ENCODE data around the gene HERPUD1. TPM values are rescaled to one million over a fixed set of nuclear protein-coding genes. Genes with fewer than 3 reads are reported as not detected.

Gene HERPUD1
- total RNA-seq, 1 donor from 2014 or later = 16.1 TPM

GRCh38 chr16:56941856-56942331 is 10.0 kb downstream of the HERPUD1 start:
- H3K27me3 Mint-ChIP-seq (ENCODE audit: insufficient read depth, low read depth) = peaks cover 3% of the 10 kb centered on the region
- DNase-seq (ENCODE audit: low spot score) = no peak
- Histone ChIP-seq H3K27me3 (no peaks in the 10 kb centered on the region), H2AFZ (replicated peaks) (no peak overlapping the region), H3F3A (ENCODE audit: low read depth) (no peaks in the 10 kb centered on the region), H3K27ac (no peak overlapping the region), H3K4me1 (no peaks in the 10 kb centered on the region), H3K36me3 (no peaks in the 10 kb centered on the region), H3K4me3 (no peak overlapping the region), H3K9me3 (ENCODE audit: low read depth) (no peaks in the 10 kb centered on the region), H3K79me2 (ENCODE audit: low read depth) (no peaks in the 10 kb centered on the region), H3K4me2 (no peak overlapping the region), H3K9ac (no peak overlapping the region), H4K20me1 (ENCODE audit: low read depth) (no peaks in the 10 kb centered on the region)
- H3K9me3 Mint-ChIP-seq = no peaks in the 10 kb centered on the region
- no peak for TF ChIP-seq EZH2 (IDR thresholded peaks at IDR 0.05)
- TF ChIP-seq CTCF (IDR thresholded peaks at IDR 0.05) = no peak
- TF ChIP-seq EZH2phosphoT487 (IDR thresholded peaks at IDR 0.05) = no peak
- peaks cover 35% of the 10 kb centered on the region for H3K36me3 Mint-ChIP-seq
- no peak overlapping the region for H3K4me3 Mint-ChIP-seq
- peaks cover 3% of the 10 kb centered on the region for H3K4me1 Mint-ChIP-seq
- H3K27ac Mint-ChIP-seq = no peak overlapping the region

- no peak overlapping the region for H3K27ac Mint-ChIP-seq
- Histone ChIP-seq H3K4me1 (no peaks in the 10 kb centered on the region), H3K27ac (no peak overlapping the region), H3K79me2 (ENCODE audit: low read depth) (no peaks in the 10 kb centered on the region), H4K20me1 (ENCODE audit: low read depth) (no peaks in the 10 kb centered on the region), H3F3A (ENCODE audit: low read depth) (no peaks in the 10 kb centered on the region), H3K4me3 (no peak overlapping the region), H2AFZ (replicated peaks) (no peak overlapping the region), H3K27me3 (no peaks in the 10 kb centered on the region), H3K9ac (no peak overlapping the region), H3K4me2 (no peak overlapping the region), H3K9me3 (ENCODE audit: low read depth) (no peaks in the 10 kb centered on the region), H3K36me3 (no peaks in the 10 kb centered on the region)
- H3K36me3 Mint-ChIP-seq = peaks cover 24% of the 10 kb centered on the region
- no peak for DNase-seq (ENCODE audit: low spot score)
- TF ChIP-seq EZH2phosphoT487 (IDR thresholded peaks at IDR 0.05) (no peak), CTCF (IDR thresholded peaks at IDR 0.05) (no peak), EZH2 (IDR thresholded peaks at IDR 0.05) (no peak)
- no peak overlapping the region for H3K4me3 Mint-ChIP-seq
- no peaks in the 10 kb centered on the region for H3K9me3 Mint-ChIP-seq
- peaks cover 4% of the 10 kb centered on the region for H3K27me3 Mint-ChIP-seq (ENCODE audit: insufficient read depth, low read depth)
- peaks cover 6% of the 10 kb centered on the region for H3K4me1 Mint-ChIP-seq
Measured at GRCh38 chr16:56943761-56944375, 11.9 kb downstream of the HERPUD1 start.

GRCh38 chr16:56944954-56945839 is 13.3 kb downstream of the HERPUD1 start:
- no peaks in the 10 kb centered on the region for H3F3A ChIP-seq (ENCODE audit: low read depth)
- H3K4me2 ChIP-seq = no peak overlapping the region
- H3K27ac ChIP-seq = no peak overlapping the region
- no peaks in the 10 kb centered on the region for H4K20me1 ChIP-seq (ENCODE audit: low read depth)
- no peak overlapping the region for H3K4me3 Mint-ChIP-seq
- no peak overlapping the region for H2AFZ ChIP-seq (replicated peaks)
- TF ChIP-seq EZH2 (IDR thresholded peaks at IDR 0.05) = no peak
- TF ChIP-seq CTCF (IDR thresholded peaks at IDR 0.05) = no peak
- TF ChIP-seq EZH2phosphoT487 (IDR thresholded peaks at IDR 0.05) = no peak
- H3K9me3 Mint-ChIP-seq = no peaks in the 10 kb centered on the region
- H3K36me3 ChIP-seq = no peaks in the 10 kb centered on the region
- H3K27ac Mint-ChIP-seq = no peak overlapping the region
- peaks cover 13% of the 10 kb centered on the region for H3K36me3 Mint-ChIP-seq
- no peaks in the 10 kb centered on the region for H3K4me1 ChIP-seq
- H3K4me1 Mint-ChIP-seq = peaks cover 6% of the 10 kb centered on the region
- no peaks in the 10 kb centered on the region for H3K79me2 ChIP-seq (ENCODE audit: low read depth)
- H3K27me3 ChIP-seq = no peaks in the 10 kb centered on the region
- H3K4me3 ChIP-seq = no peak overlapping the region
- H3K9me3 ChIP-seq (ENCODE audit: low read depth) = no peaks in the 10 kb centered on the region
- no peak for DNase-seq (ENCODE audit: low spot score)
- no peak overlapping the region for H3K9ac ChIP-seq
- H3K27me3 Mint-ChIP-seq (ENCODE audit: insufficient read depth, low read depth) = peaks cover 4% of the 10 kb centered on the region

Data from neural progenitor cell (in vitro differentiated cells).